Activated CD8-positive, alpha-beta memory T cell treated with anti-CD3 and anti-CD28 coated beads, Interleukin-2, amount 50 U/mL, for 48 hours (primary cell): ENCODE results near the gene OXCT2.

Experiments
- DNase-seq: peaks from one replicate; pipeline ENCODE4 v3.0.0-alpha.2; 2020

Gene OXCT2

GRCh38 chr1:39761557-39762260 is 9.4 kb downstream of the OXCT2 start:
- DNase-seq, result no peak

GRCh38 chr1:39761016-39761415 is 10.1 kb downstream of the OXCT2 start:
- DNase-seq, result no peak

- DNase-seq, result no peak
These were observed 10.8 kb downstream of the OXCT2 start for GRCh38 chr1:39760074-39761008.

- DNase-seq, result no peak
These were observed 11.8 kb downstream of the OXCT2 start for GRCh38 chr1:39759436-39759726.

GRCh38 chr1:39758556-39759435 is 12.4 kb downstream of the OXCT2 start:
- no peak for DNase-seq

- no peak for DNase-seq
These were observed 13.6 kb downstream of the OXCT2 start for GRCh38 chr1:39757501-39757900.

- DNase-seq, result no peak
These were observed 15.0 kb downstream of the OXCT2 start for GRCh38 chr1:39755965-39756659.

GRCh38 chr1:39754906-39755504 is 16.1 kb downstream of the OXCT2 start:
- peak; percentile 13 for DNase-seq

- DNase-seq, result no peak
These were observed 17.1 kb downstream of the OXCT2 start for GRCh38 chr1:39754026-39754570.

- DNase-seq, result no peak
These were observed 17.8 kb downstream of the OXCT2 start for GRCh38 chr1:39753132-39754025.

GRCh38 chr1:39752703-39753102 is 18.4 kb downstream of the OXCT2 start:
- no peak for DNase-seq

GRCh38 chr1:39751595-39751994 is 19.6 kb downstream of the OXCT2 start:
- no peak for DNase-seq

- DNase-seq, result peak; percentile 39
These were observed 26.0 kb downstream of the OXCT2 start for GRCh38 chr1:39745016-39745670.

- DNase-seq, result peak; percentile 98
These were observed 32.4 kb downstream of the OXCT2 start, which contains the start of gene PPIE for GRCh38 chr1:39738622-39739366. TSS of gene PPIE (plus strand) at chr1:39738882. CDS start at chr1:39738901, 19 bp downstream.

GRCh38 chr1:39737546-39738169 is 33.5 kb downstream of the OXCT2 start:
- no peak for DNase-seq

- DNase-seq, result no peak
These were observed 35.4 kb downstream of the OXCT2 start for GRCh38 chr1:39735731-39736130.

- DNase-seq, result no peak
These were observed 38.0 kb downstream of the OXCT2 start for GRCh38 chr1:39733161-39733560.

- no peak for DNase-seq
These were observed 38.4 kb downstream of the OXCT2 start for GRCh38 chr1:39732730-39733129.

GRCh38 chr1:39729842-39730241 is 41.3 kb downstream of the OXCT2 start:
- no peak for DNase-seq
